Body of pancreas (tissue), 4 donors: ENCODE results near the gene ANKRD34A. TPM values are rescaled to one million over a fixed set of nuclear protein-coding genes. Genes with fewer than 3 reads are reported as not detected.

ENCODE experiments used
- ATAC-seq: fragments of 150-250 bp; one replicate; pipeline ENCODE4 v1.9.1; 2016
- DNase-seq, 4 donors: peaks; one replicate each; pipeline ENCODE4 v3.0.0-alpha.2; 2019
- H3K27ac ChIP-seq, 4 donors: fragments of 200-600 bp; sonication (generic); 1 replicate in 3 of 4; 2 replicates in 1 of 4; pipeline versions ENCODE4 v1.5.1 to v1.6.1; 2016 to 2019; ENCODE audit warnings: mild to moderate bottlenecking in 1 of 4, mixed read lengths in 1 of 4, moderate library complexity in 1 of 4
- H3K27me3 ChIP-seq, 2 donors: fragments of 200-600 bp; sonication (generic); one replicate each; pipeline ENCODE4 v1.6.0; 2016; ENCODE audit warnings: mild to moderate bottlenecking in 1 of 2
- H3K36me3 ChIP-seq, 2 donors: fragments of 200-600 bp; sonication (generic); replicated peaks in 1 of 2; 2 replicates each; pipeline ENCODE4 v1.5.1; 2016; ENCODE audit warnings: low read depth in 2 of 2; ENCODE audit not compliant: insufficient read depth in 1 of 2
- H3K4me1 ChIP-seq: fragments of 200-600 bp; sonication (generic); one replicate; pipeline ENCODE4 v1.6.0; 2016
- H3K4me3 ChIP-seq, 2 donors: fragments of 200-600 bp; sonication (generic); 1 replicate in 1 of 2; 2 replicates in 1 of 2; pipeline ENCODE4 v1.5.1; 2016 to 2019
- H3K9me3 ChIP-seq, 3 donors: fragments of 200-600 bp; sonication (generic); 1 replicate in 2 of 3; 2 replicates in 1 of 3; pipeline ENCODE4 v1.5.1; 2016
- POLR2A ChIP-seq, 3 donors: fragments of 450-650 bp; IDR thresholded peaks; one replicate each; pipeline ENCODE4 v1.6.1; 2016; ENCODE audit warnings: antibody characterized with exemption in 3 of 3, mild to moderate bottlenecking in 2 of 3
- WGBS, 2 donors: methylation state at CpG; one replicate each; pipeline ENCODE4 v1.1.5; 2017; 5-methylcytosine and 5-hydroxymethylcytosine counted together
- intact Hi-C: fragments of 100-400 bp; cut with DNase I; formaldehyde crosslinking; loops from one replicate; pipeline ENCODE4 v1.15.1; 2023
- total RNA-seq, 2 donors: library from RNA; depleted of rRNA; stranded (reverse); fragments of >200 nt; gene quantifications; one replicate each; pipeline ENCODE4 v1.1.0, GENCODE V29; 2016
- TF ChIP-seq, protein P1 (sequence below), 7 experiments: fragments of 450-650 bp in 4 of 7; fragments of 200-600 bp in 3 of 7; sonication (generic) in 3 of 7; IDR thresholded peaks; one replicate each; pipeline ENCODE4 v1.5.1; 2016 to 2019; ENCODE audit warnings: antibody characterized with exemption in 7 of 7

The ANKRD34A gene
- total RNA-seq, 2 donors from 2014 or later, result 0.66 TPM; not detected in 1

DNA sequence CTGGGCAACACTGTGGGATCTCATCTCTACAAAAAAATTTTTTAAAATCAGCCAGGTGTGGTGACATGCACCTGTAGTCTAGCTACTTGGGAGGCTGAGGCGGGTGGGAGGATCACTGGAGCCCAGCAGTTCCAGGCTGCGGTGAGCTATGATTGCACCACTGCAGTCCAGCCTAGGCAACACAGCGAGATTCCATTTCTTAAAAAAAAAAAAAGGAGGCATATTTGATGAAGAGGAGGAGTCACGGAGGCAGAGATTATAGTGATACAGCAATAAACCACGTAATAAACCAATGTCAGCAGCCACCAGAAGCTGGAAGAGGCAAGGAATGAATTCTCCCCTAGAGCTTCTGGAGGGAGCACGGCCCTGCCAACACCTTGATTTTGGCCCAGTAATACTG is 10.5 kb downstream of the ANKRD34A start:
- Histone ChIP-seq H3K4me1 (peaks cover 33% of the 10 kb centered on the region), H3K27ac (no peak overlapping the region)

DNA sequence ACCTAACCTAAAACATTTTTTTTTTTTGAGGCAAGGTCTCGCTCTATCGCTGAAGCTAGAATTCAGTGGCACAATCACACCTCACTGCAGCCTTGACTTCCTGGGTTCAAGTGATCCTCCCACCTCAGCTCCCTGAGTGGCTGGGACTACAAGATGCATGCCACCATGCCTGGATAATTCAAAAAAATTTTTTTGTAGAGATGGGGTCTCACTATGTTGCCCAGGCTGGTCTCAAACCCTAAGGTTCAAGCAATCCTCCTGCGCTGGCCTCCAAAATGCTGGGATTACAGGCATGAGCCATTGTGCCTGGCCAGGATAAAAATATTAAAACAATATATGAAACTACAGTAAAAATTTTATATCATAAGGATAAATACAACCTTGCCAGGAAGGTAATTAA is 11.5 kb downstream of the ANKRD34A start:
- Histone ChIP-seq H3K9me3 (no peaks in the 10 kb centered on the region), H3K27me3 (no peaks in the 10 kb centered on the region), H3K4me1 (peaks cover 33% of the 10 kb centered on the region), H3K36me3 (no peaks in the 10 kb centered on the region), H3K4me3 (no peak overlapping the region), H3K27ac (no peak overlapping the region)
- ATAC-seq (no peak), DNase-seq (no peak)
- intact Hi-C loops, result no loop called here
- 94 to 100% methylated on average over 3 of the region's 3 CpGs for WGBS, 2 donors
- TF ChIP-seq POLR2A (IDR thresholded peaks at IDR 0.05), result no peak
- TF ChIP-seq, protein P1, sequence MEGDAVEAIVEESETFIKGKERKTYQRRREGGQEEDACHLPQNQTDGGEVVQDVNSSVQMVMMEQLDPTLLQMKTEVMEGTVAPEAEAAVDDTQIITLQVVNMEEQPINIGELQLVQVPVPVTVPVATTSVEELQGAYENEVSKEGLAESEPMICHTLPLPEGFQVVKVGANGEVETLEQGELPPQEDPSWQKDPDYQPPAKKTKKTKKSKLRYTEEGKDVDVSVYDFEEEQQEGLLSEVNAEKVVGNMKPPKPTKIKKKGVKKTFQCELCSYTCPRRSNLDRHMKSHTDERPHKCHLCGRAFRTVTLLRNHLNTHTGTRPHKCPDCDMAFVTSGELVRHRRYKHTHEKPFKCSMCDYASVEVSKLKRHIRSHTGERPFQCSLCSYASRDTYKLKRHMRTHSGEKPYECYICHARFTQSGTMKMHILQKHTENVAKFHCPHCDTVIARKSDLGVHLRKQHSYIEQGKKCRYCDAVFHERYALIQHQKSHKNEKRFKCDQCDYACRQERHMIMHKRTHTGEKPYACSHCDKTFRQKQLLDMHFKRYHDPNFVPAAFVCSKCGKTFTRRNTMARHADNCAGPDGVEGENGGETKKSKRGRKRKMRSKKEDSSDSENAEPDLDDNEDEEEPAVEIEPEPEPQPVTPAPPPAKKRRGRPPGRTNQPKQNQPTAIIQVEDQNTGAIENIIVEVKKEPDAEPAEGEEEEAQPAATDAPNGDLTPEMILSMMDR (IDR thresholded peaks at IDR 0.05), result no peak

More for the DNA sequence above, 10.5 kb downstream of the ANKRD34A start:
- Histone ChIP-seq H3K4me3 (no peak overlapping the region), H3K36me3 (no peaks in the 10 kb centered on the region), H3K9me3 (no peaks in the 10 kb centered on the region), H3K27me3 (no peaks in the 10 kb centered on the region)
- intact Hi-C loops, result no loop called here
- WGBS, 2 donors, result 91 to 93% methylated on average over 6 of the region's 6 CpGs
- ATAC-seq (no peak), DNase-seq (no peak)
- no peak for TF ChIP-seq POLR2A (IDR thresholded peaks at IDR 0.05)
- TF ChIP-seq, protein P1 (IDR thresholded peaks at IDR 0.05), result no peak

DNA sequence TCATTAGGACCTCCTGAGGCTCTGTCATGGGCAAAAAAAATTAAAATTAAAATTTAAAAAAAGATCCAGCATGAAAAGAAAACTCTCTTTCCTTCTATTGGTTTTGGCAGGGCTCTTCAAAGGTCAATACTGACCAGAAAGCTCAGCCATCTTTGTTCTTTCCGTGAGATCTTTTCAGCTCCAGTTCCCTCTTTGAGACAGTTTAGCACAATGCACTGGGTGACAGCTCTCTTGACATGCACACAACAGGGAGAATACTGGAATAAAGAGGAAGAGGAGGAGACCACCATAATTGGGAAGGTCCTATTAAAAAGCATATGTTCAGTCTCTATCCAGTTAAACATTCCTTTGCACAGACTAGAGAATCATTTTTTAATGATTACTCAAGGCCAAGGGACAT is 12.8 kb downstream of the ANKRD34A start:
- no peaks in the 10 kb centered on the region for H3K27me3 ChIP-seq
- intact Hi-C loops, result no loop called here
- DNase-seq (no peak), ATAC-seq (no peak)
- no peaks in the 10 kb centered on the region for H3K36me3 ChIP-seq
- 61 to 74% methylated on average over 1 of the region's 1 CpG for WGBS, 2 donors
- no peak overlapping the region for H3K27ac ChIP-seq
- H3K4me1 ChIP-seq, result peaks cover 24% of the 10 kb centered on the region
- TF ChIP-seq, protein P1 (IDR thresholded peaks at IDR 0.05), result no peak
- no peak for TF ChIP-seq POLR2A (IDR thresholded peaks at IDR 0.05)
- no peaks in the 10 kb centered on the region for H3K9me3 ChIP-seq
- no peak overlapping the region for H3K4me3 ChIP-seq

DNA sequence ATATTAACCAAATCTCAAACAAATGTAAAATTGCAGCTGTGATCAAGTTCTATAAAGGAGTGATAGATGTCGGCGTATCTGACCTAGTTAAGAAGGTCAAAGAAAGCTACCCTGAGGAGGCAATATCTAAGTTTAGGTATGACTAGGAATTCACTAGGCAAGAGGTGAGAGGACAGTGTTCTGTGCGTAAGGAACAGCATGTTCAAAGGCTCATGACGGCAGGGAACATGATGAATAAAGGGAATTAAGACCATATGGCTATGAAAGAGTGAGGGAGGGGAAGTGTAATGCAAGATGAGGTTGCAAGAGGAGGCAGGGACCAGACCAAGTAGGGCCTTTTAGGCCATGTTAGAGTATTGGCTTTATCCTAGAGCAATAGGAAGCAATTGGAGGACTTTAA is 15.2 kb downstream of the ANKRD34A start:
- Histone ChIP-seq H3K4me1 (peaks cover 3% of the 10 kb centered on the region), H3K36me3 (no peaks in the 10 kb centered on the region), H3K27ac (no peak overlapping the region), H3K9me3 (no peaks in the 10 kb centered on the region), H3K4me3 (no peak overlapping the region), H3K27me3 (no peaks in the 10 kb centered on the region)
- no peak for DNase-seq
- no peak for ATAC-seq
- whole genome bisulfite sequencing, 2 donors, result 90 to 91% methylated on average over 4 of the region's 4 CpGs
- intact Hi-C loops, result no loop called here
- TF ChIP-seq, protein P1 (IDR thresholded peaks at IDR 0.05), result no peak
- TF ChIP-seq POLR2A (IDR thresholded peaks at IDR 0.05), result no peak

DNA sequence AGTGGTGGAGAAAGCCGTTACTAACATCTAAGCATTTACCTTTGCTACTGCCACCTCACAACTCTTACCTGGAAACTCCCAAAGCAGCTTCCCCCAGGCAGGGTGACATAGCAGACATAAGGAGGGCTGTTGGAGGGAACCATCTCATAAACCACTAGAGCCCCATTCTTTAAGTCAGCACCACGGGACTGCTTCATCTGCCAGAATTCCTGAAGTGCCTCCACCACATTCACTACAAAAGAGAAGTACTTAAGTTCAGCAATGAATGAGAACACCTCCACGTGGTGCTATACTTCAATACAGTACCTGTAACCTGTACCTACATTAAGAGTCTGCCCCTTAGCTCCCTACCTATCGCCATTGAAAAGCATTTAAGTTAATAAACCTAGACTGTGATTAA is 16.8 kb downstream of the ANKRD34A start:
- WGBS, 2 donors, result 75 to 84% methylated on average over 4 of the region's 4 CpGs
- H3K36me3 ChIP-seq, result no peaks in the 10 kb centered on the region
- no peaks in the 10 kb centered on the region for H3K9me3 ChIP-seq
- TF ChIP-seq POLR2A (IDR thresholded peaks at IDR 0.05), result no peak
- TF ChIP-seq, protein P1 (IDR thresholded peaks at IDR 0.05), result no peak
- H3K4me1 ChIP-seq, result no peaks in the 10 kb centered on the region
- no peak for ATAC-seq
- intact Hi-C loops, result no loop called here
- no peak overlapping the region for H3K27ac ChIP-seq
- no peak for DNase-seq
- no peaks in the 10 kb centered on the region for H3K27me3 ChIP-seq
- no peak overlapping the region for H3K4me3 ChIP-seq
